ENCODE data around the gene AP5Z1.

AP5Z1 gene

GRCh38 chr7:4809091-4809591, 33.7 kb downstream of the AP5Z1 start:
- no peak for DNase-seq (ENCODE audit: low read depth)
- H3K9ac ChIP-seq (ENCODE audit: low read length), result no peak overlapping the region
- H3K9me3 ChIP-seq (ENCODE audit: control insufficient read depth, low read length), result peaks cover 9% of the 10 kb centered on the region
- no peaks in the 10 kb centered on the region for H3K36me3 ChIP-seq (ENCODE audit: control insufficient read depth, insufficient read depth, low read length, severe bottlenecking)
- no peaks in the 10 kb centered on the region for H3K27me3 ChIP-seq (replicated peaks; ENCODE audit: control insufficient read depth, insufficient read depth, low read length)
- H3K4me1 ChIP-seq (ENCODE audit: control insufficient read depth, insufficient read depth, low read length), result no peaks in the 10 kb centered on the region
- no peak overlapping the region for H3K4me3 ChIP-seq (ENCODE audit: low read length)

DNA sequence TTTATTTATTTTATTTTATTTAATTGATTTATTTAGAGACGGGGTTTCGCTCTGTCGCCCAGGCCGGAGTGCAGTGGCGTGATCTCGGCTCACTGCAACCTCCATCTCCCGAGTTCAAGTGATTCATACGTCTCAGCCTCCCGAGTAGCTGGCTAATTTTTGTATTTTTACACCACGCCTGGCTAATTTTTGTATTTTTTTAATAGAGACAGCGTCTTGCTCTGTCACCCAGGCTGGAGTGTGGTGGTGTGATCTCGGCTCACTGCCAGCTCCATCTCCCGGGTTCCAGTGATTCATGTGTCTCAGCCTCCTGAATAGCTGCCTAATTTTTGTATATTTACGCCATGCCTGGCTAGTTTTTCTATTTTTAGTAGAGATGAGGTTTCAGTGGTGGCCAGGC, 34.2 kb downstream of the AP5Z1 start:
- Histone ChIP-seq H3K4me1 (ENCODE audit: control insufficient read depth, insufficient read depth, low read length) (no peaks in the 10 kb centered on the region), H3K36me3 (ENCODE audit: control insufficient read depth, insufficient read depth, low read length, severe bottlenecking) (no peaks in the 10 kb centered on the region), H3K9me3 (ENCODE audit: control insufficient read depth, low read length) (peaks cover 9% of the 10 kb centered on the region), H3K27me3 (replicated peaks; ENCODE audit: control insufficient read depth, insufficient read depth, low read length) (no peaks in the 10 kb centered on the region), H3K9ac (ENCODE audit: low read length) (no peak overlapping the region), H3K4me3 (ENCODE audit: low read length) (no peak overlapping the region)
- no peak for DNase-seq (ENCODE audit: low read depth)

DNA sequence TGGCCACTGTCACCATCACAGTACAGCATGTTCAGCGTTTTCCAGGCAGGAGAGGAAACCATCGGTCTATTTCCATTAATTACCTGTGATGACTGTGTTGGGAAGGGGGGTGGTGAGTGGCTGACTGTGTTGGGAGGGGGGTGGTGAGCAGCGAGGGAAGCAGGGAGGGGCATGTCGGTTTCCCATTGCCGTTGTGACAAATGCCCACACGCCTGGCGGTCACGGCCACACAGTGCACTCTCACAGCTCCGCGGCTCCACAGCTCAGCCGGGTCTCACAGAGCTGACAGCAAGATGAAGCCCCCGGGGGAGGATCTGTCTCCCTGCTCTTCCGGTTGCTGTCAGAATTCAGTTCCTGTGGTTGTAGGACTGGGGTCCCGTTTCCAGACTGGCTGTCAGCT, 39.0 kb downstream of the AP5Z1 start:
- H3K27me3 ChIP-seq (replicated peaks; ENCODE audit: control insufficient read depth, insufficient read depth, low read length), result peaks cover 3% of the 10 kb centered on the region
- H3K9me3 ChIP-seq (ENCODE audit: control insufficient read depth, low read length), result peaks cover 9% of the 10 kb centered on the region
- H3K4me1 ChIP-seq (ENCODE audit: control insufficient read depth, insufficient read depth, low read length), result no peaks in the 10 kb centered on the region
- H3K4me3 ChIP-seq (ENCODE audit: low read length), result no peak overlapping the region
- DNase-seq (ENCODE audit: low read depth), result no peak
- H3K36me3 ChIP-seq (ENCODE audit: control insufficient read depth, insufficient read depth, low read length, severe bottlenecking), result no peaks in the 10 kb centered on the region
- no peak overlapping the region for H3K9ac ChIP-seq (ENCODE audit: low read length)

DNA sequence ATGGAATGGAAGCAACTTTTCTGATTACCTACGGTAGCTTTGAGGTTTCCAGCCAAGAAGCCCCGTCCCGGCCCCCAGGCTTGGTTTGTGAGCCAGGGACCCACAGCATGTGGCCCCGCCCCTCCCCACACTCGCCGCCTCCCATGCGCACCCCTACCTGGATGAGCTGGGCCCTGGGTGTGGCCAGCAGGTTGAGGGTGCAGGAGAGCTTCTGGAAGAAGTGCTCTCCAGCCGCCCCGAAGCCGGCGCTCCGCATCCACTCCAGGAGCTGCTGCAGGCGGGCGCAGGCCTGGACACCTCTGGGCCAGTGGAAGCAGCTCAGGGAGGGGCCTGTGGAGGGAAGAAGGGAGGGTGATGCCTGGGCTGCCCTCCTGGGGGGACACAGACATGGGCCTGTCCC, 39.7 kb downstream of the AP5Z1 start:
- Histone ChIP-seq H3K36me3 (ENCODE audit: control insufficient read depth, insufficient read depth, low read length, severe bottlenecking) (no peaks in the 10 kb centered on the region), H3K9ac (ENCODE audit: low read length) (no peak overlapping the region), H3K27me3 (replicated peaks; ENCODE audit: control insufficient read depth, insufficient read depth, low read length) (peaks cover 9% of the 10 kb centered on the region), H3K4me1 (ENCODE audit: control insufficient read depth, insufficient read depth, low read length) (no peaks in the 10 kb centered on the region), H3K4me3 (ENCODE audit: low read length) (no peak overlapping the region), H3K9me3 (ENCODE audit: control insufficient read depth, low read length) (peaks cover 9% of the 10 kb centered on the region)
- no peak for DNase-seq (ENCODE audit: low read depth)

DNA sequence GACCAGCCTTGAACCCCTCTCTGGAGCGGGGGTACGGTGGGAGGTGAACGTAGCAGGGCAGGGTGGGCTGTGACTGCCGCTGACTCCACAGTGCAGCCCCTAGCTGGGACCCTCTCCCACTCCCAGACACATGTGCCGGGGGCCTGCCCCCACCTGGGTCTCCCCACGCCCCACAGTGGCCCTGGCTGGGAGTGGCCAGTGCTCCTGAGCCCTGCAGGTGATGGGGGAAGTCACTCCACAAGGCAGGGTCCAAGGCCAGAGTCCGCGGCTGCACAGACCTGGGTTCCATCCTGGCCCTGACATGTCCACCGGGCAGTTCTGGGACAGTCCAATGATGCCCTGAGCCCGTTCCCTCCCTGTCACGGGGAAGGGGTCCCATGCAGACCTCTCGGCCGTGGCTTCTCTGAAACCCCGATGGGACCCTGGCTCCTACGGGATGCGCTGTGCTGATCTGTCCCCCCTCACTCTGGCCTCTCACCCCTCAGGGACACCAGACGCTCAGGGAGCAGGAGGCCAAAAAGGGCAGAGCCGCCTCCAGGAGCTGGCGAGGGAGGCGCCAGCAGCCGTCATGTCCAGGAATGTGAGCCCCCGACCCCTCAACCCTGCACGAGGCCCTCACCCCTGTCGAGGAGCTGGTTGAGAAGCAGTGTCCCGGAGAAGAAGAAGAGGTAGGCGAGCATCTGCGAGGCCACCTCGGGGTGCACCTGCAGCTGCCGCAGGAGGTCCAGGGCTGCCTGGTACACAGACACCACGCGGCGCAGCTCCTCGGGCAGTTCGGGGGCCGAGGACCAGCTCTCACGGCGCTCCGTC, 40.4 kb downstream of the AP5Z1 start:
- DNase-seq (ENCODE audit: low read depth), result no peak
- no peak overlapping the region for H3K9ac ChIP-seq (ENCODE audit: low read length)

DNA sequence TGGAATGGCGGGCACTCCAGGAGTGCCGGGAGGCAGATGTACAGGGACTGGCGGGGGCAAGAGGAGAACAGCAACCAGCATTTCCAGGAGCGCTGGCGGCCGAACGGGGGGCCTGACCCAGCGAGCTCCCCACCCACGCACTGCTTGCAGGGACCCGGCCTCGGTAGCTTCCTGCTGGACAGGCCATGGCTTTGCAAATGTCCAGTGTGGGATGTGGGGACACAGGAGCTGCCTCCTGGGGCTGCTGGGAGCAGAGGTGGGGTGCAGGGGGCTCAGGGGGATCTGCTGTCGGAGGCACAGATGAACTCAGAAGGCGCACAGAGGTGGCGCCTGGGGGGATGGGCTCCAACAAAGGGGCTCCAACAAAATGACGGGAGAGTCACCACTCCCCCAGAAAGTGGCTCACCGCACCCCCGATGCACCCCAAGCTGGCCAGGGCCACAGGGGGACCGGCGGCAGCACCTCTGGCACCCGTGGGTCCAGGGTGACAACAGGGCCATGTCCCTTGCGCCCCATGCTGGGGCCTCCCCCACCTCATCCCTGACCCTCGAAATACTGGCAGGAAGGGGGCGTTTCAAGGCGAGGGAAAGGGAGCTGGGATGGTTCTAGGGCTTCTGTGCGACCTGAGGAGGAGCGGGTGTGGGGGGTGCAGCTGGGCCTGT, 41.1 kb downstream of the AP5Z1 start:
- no peaks in the 10 kb centered on the region for H3K4me1 ChIP-seq (ENCODE audit: control insufficient read depth, insufficient read depth, low read length)
- peaks cover 13% of the 10 kb centered on the region for H3K27me3 ChIP-seq (replicated peaks; ENCODE audit: control insufficient read depth, insufficient read depth, low read length)
- DNase-seq (ENCODE audit: low read depth), result no peak
- no peak overlapping the region for H3K4me3 ChIP-seq (ENCODE audit: low read length)
- H3K36me3 ChIP-seq (ENCODE audit: control insufficient read depth, insufficient read depth, low read length, severe bottlenecking), result no peaks in the 10 kb centered on the region
- no peak overlapping the region for H3K9ac ChIP-seq (ENCODE audit: low read length)
- peaks cover 9% of the 10 kb centered on the region for H3K9me3 ChIP-seq (ENCODE audit: control insufficient read depth, low read length)

More for the DNA sequence above, 40.4 kb downstream of the AP5Z1 start:
- Histone ChIP-seq H3K27me3 (replicated peaks; ENCODE audit: control insufficient read depth, insufficient read depth, low read length) (peaks cover 13% of the 10 kb centered on the region), H3K36me3 (ENCODE audit: control insufficient read depth, insufficient read depth, low read length, severe bottlenecking) (no peaks in the 10 kb centered on the region), H3K4me1 (ENCODE audit: control insufficient read depth, insufficient read depth, low read length) (no peaks in the 10 kb centered on the region), H3K4me3 (ENCODE audit: low read length) (no peak overlapping the region), H3K9me3 (ENCODE audit: control insufficient read depth, low read length) (peaks cover 9% of the 10 kb centered on the region)

- peaks cover 13% of the 10 kb centered on the region for H3K27me3 ChIP-seq (replicated peaks; ENCODE audit: control insufficient read depth, insufficient read depth, low read length)
- H3K9ac ChIP-seq (ENCODE audit: low read length), result no peak overlapping the region
- no peak for DNase-seq (ENCODE audit: low read depth)
- no peak overlapping the region for H3K4me3 ChIP-seq (ENCODE audit: low read length)
- H3K4me1 ChIP-seq (ENCODE audit: control insufficient read depth, insufficient read depth, low read length), result no peaks in the 10 kb centered on the region
- H3K36me3 ChIP-seq (ENCODE audit: control insufficient read depth, insufficient read depth, low read length, severe bottlenecking), result no peaks in the 10 kb centered on the region
- H3K9me3 ChIP-seq (ENCODE audit: control insufficient read depth, low read length), result peaks cover 9% of the 10 kb centered on the region
Observed at GRCh38 chr7:4817178-4817901, 41.9 kb downstream of the AP5Z1 start.

GRCh38 chr7:4818000-4818794, 42.8 kb downstream of the AP5Z1 start:
- DNase-seq (ENCODE audit: low read depth), result no peak
- Histone ChIP-seq H3K27me3 (replicated peaks; ENCODE audit: control insufficient read depth, insufficient read depth, low read length) (peaks cover 13% of the 10 kb centered on the region), H3K36me3 (ENCODE audit: control insufficient read depth, insufficient read depth, low read length, severe bottlenecking) (no peaks in the 10 kb centered on the region), H3K9me3 (ENCODE audit: control insufficient read depth, low read length) (peaks cover under 1% of the 10 kb centered on the region), H3K4me3 (ENCODE audit: low read length) (no peak overlapping the region), H3K4me1 (ENCODE audit: control insufficient read depth, insufficient read depth, low read length) (no peaks in the 10 kb centered on the region), H3K9ac (ENCODE audit: low read length) (no peak overlapping the region)

DNA sequence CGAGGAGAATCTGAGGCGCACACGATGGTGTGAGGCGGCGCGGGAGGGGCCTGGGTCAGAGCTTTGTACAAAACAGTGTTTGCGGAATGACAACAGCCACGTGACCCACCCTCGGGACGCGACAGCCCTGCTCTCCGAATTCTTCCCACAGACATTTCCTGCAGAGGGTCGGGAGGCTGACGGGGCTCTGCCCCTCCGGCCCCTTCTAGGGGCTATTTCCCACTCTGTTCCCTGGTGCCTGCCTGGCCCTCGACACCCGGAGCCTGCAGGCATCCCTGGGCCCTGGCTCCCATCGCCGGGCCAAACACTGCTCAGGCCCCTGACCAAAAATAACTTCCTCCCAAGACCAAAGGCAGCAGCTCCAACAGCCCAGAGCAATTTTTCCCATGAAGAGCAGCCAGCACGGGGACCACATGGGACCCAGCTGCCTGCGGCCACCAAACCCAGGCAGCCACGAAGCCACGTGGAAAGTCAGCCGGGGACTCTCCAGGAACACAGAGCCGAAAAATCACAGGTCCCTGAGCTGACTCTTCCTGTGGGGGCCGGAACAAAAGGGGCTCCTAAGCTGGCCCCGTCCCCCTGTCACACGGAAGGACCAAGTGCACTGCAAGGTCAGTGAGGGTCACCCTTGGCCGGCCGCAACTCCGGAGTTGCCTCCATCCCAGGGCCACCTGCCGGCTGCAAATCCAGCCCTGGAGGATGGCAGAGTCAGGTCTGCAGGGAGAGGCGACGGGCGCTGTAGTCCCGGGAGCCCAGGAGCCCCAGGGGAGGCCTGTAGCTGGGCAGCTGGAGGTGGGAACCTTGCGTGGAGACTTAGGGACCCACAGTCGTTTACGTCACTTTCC, 44.4 kb downstream of the AP5Z1 start:
- Histone ChIP-seq H3K9ac (ENCODE audit: low read length) (no peak overlapping the region), H3K9me3 (ENCODE audit: control insufficient read depth, low read length) (no peaks in the 10 kb centered on the region), H3K27me3 (replicated peaks; ENCODE audit: control insufficient read depth, insufficient read depth, low read length) (peaks cover 13% of the 10 kb centered on the region), H3K4me3 (ENCODE audit: low read length) (no peak overlapping the region), H3K4me1 (ENCODE audit: control insufficient read depth, insufficient read depth, low read length) (no peaks in the 10 kb centered on the region), H3K36me3 (ENCODE audit: control insufficient read depth, insufficient read depth, low read length, severe bottlenecking) (no peaks in the 10 kb centered on the region)
- no peak for DNase-seq (ENCODE audit: low read depth)

GRCh38 chr7:4820405-4820966, 45.1 kb downstream of the AP5Z1 start:
- Histone ChIP-seq H3K9ac (ENCODE audit: low read length) (no peak overlapping the region), H3K36me3 (ENCODE audit: control insufficient read depth, insufficient read depth, low read length, severe bottlenecking) (no peaks in the 10 kb centered on the region), H3K9me3 (ENCODE audit: control insufficient read depth, low read length) (no peaks in the 10 kb centered on the region), H3K4me3 (ENCODE audit: low read length) (no peak overlapping the region), H3K4me1 (ENCODE audit: control insufficient read depth, insufficient read depth, low read length) (no peaks in the 10 kb centered on the region), H3K27me3 (replicated peaks; ENCODE audit: control insufficient read depth, insufficient read depth, low read length) (peaks cover 13% of the 10 kb centered on the region)
- DNase-seq (ENCODE audit: low read depth), result no peak
